ENCODE results near the gene CYP8B1. TPM values are rescaled to one million over a fixed set of nuclear protein-coding genes. Genes with fewer than 3 reads are reported as not detected.

Gene CYP8B1
- total and polyA plus RNA-seq, 4 donors = 0.01 to 0.09 TPM; not detected in 2

DNA sequence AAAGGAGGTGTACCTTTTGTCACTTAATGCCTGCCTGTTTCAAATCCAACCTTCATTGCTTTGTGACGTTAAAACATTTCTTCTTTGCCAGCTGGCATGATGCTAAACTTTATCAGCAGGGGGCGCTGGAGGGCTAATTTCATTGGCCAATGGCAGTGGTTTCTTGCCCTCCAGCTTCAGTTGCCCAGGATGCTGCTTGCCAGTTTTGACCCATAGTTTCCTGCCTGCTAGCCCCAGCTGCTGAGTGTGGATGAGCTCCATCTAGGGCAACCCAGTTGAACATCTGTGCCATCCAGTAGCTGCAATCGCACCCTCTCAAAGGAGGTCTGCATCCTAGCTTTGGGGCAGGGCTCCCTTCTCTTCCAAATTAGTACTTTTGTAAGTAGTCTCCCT is 44.4 kb downstream of the CYP8B1 start:
- Histone ChIP-seq H3K9ac (ENCODE audit: insufficient read depth in 1 of 2, low read length in 2 of 2) (no peak overlapping the region), H3K27ac (ENCODE audit: low read depth in 1 of 2, low read length in 1 of 2) (no peak overlapping the region), H3K27me3 (ENCODE audit: control insufficient read depth in 3 of 3, insufficient read depth in 3 of 3, low read length in 2 of 3) (no peaks in the 10 kb centered on the region), H3K9me3 (ENCODE audit: control insufficient read depth in 4 of 4, insufficient read depth in 3 of 4, low read length in 3 of 4) (no peaks in the 10 kb centered on the region), H3K36me3 (ENCODE audit: control insufficient read depth in 4 of 4, insufficient read depth in 4 of 4, low read length in 4 of 4) (no peaks in the 10 kb centered on the region), H3K4me3 (no peak overlapping the region), H3K4me1 (ENCODE audit: control insufficient read depth in 5 of 5, insufficient read depth in 5 of 5, low read length in 5 of 5) (no peaks in the 10 kb centered on the region)
- DNase-seq (peak; percentile 65 to 73 (median 67)), ATAC-seq (ENCODE audit: insufficient read depth, low FRiP score) (peak; percentile 58)
- 22 to 27% methylated on average over 3 of the region's 3 CpGs for WGBS, 2 donors
- TF ChIP-seq, protein P1, sequence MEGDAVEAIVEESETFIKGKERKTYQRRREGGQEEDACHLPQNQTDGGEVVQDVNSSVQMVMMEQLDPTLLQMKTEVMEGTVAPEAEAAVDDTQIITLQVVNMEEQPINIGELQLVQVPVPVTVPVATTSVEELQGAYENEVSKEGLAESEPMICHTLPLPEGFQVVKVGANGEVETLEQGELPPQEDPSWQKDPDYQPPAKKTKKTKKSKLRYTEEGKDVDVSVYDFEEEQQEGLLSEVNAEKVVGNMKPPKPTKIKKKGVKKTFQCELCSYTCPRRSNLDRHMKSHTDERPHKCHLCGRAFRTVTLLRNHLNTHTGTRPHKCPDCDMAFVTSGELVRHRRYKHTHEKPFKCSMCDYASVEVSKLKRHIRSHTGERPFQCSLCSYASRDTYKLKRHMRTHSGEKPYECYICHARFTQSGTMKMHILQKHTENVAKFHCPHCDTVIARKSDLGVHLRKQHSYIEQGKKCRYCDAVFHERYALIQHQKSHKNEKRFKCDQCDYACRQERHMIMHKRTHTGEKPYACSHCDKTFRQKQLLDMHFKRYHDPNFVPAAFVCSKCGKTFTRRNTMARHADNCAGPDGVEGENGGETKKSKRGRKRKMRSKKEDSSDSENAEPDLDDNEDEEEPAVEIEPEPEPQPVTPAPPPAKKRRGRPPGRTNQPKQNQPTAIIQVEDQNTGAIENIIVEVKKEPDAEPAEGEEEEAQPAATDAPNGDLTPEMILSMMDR (IDR thresholded peaks at IDR 0.05; ENCODE audit: control extremely low read depth, extremely low read depth) = peak; percentile 70

DNA sequence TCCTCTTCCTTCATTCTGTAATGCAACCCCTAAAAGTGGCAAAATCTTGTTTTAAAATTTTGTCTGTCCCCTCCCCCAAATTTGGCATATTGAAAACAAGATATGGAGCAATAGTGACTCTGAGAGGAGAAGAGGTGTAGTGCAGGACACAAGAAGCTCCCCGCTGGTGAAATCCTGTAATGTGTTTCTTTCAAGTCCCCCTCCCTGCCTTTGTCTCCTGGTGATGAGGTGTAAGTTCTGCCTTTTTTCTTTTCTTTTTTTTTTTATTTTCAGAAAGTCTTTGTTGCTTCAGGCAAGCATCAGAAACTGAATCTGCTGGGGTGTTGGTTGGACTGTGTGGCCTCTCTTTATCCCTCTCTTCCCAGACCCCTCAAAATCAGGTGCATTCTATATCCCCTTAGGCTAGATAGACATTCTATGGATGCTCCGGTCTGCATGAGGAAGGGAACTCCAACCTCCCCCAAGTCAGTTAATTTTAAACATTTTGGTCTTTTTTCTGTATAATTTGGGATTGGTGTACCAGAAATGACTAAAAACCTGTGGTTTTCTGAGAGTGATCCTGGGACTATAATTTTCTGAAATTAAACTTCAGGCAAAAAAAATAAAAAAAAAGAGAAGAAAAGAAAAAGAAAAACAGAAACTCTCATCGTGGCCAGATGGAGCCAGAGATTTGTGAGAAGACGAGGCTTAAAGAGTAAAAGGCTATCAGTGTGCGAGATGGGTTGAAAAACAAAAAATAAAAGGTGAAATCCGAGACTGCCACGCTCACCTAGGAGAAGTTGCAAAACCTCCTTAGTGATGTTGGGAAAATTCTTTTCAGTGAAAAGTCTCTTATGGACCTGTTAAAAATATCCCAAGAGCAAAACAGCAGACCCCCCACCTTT is 45.0 kb downstream of the CYP8B1 start:
- DNase-seq = peak in 1 of 3 donors; percentile 32
- H3K4me1 ChIP-seq (ENCODE audit: control insufficient read depth in 5 of 5, insufficient read depth in 5 of 5, low read length in 5 of 5) = no peaks in the 10 kb centered on the region
- TF ChIP-seq, protein P1 (IDR thresholded peaks at IDR 0.05; ENCODE audit: control extremely low read depth, extremely low read depth) = no peak

GRCh38 chr3:42829628-42830436 is 45.8 kb downstream of the CYP8B1 start:
- H3K9me3 ChIP-seq (ENCODE audit: control insufficient read depth in 4 of 4, insufficient read depth in 3 of 4, low read length in 3 of 4) = no peaks in the 10 kb centered on the region
- ATAC-seq (ENCODE audit: insufficient read depth, low FRiP score) = no peak
- no peaks in the 10 kb centered on the region for H3K27me3 ChIP-seq (ENCODE audit: control insufficient read depth in 3 of 3, insufficient read depth in 3 of 3, low read length in 2 of 3)
- H3K36me3 ChIP-seq (ENCODE audit: control insufficient read depth in 4 of 4, insufficient read depth in 4 of 4, low read length in 4 of 4) = no peaks in the 10 kb centered on the region
- WGBS, 2 donors = 68 to 77% methylated on average over 5 of the region's 5 CpGs
- no peak overlapping the region for H3K4me3 ChIP-seq
- no peak overlapping the region for H3K27ac ChIP-seq (ENCODE audit: low read depth in 1 of 2, low read length in 1 of 2)
- no peaks in the 10 kb centered on the region for H3K4me1 ChIP-seq (ENCODE audit: control insufficient read depth in 5 of 5, insufficient read depth in 5 of 5, low read length in 5 of 5)
- no peak for DNase-seq
- TF ChIP-seq, protein P1 (IDR thresholded peaks at IDR 0.05; ENCODE audit: control extremely low read depth, extremely low read depth) = no peak
- no peak overlapping the region for H3K9ac ChIP-seq (ENCODE audit: insufficient read depth in 1 of 2, low read length in 2 of 2)

More for the DNA sequence above, 45.0 kb downstream of the CYP8B1 start:
- no peak for ATAC-seq (ENCODE audit: insufficient read depth, low FRiP score)
- no peaks in the 10 kb centered on the region for H3K9me3 ChIP-seq (ENCODE audit: control insufficient read depth in 4 of 4, insufficient read depth in 3 of 4, low read length in 3 of 4)
- WGBS, 2 donors = 41 to 47% methylated on average over 7 of the region's 7 CpGs
- H3K9ac ChIP-seq (ENCODE audit: insufficient read depth in 1 of 2, low read length in 2 of 2) = no peak overlapping the region
- no peak overlapping the region for H3K4me3 ChIP-seq
- no peaks in the 10 kb centered on the region for H3K36me3 ChIP-seq (ENCODE audit: control insufficient read depth in 4 of 4, insufficient read depth in 4 of 4, low read length in 4 of 4)
- H3K27me3 ChIP-seq (ENCODE audit: control insufficient read depth in 3 of 3, insufficient read depth in 3 of 3, low read length in 2 of 3) = no peaks in the 10 kb centered on the region
- H3K27ac ChIP-seq (ENCODE audit: low read depth in 1 of 2, low read length in 1 of 2) = no peak overlapping the region

Data from lung (tissue), 12 donors.